ENCODE results near the gene DHX35. TPM values are rescaled to one million over a fixed set of nuclear protein-coding genes. Genes with fewer than 3 reads are reported as not detected.

The DHX35 gene
- total RNA-seq, 1 experiment from 2014 or later = 15.9 TPM

GRCh38 chr20:39041067-39041466, 78.9 kb downstream of the DHX35 start:
- Histone ChIP-seq H3K27me3 (replicated peaks; ENCODE audit: insufficient read depth, low read depth, low read length, poor library complexity) (no peaks in the 10 kb centered on the region), H3K9me3 (ENCODE audit: low read depth, low read length, poor library complexity, severe bottlenecking) (no peaks in the 10 kb centered on the region), H3K4me3 (ENCODE audit: low read depth, low read length, poor library complexity, severe bottlenecking) (no peak overlapping the region), H3K4me1 (ENCODE audit: insufficient read depth, low read length, poor library complexity, severe bottlenecking) (no peaks in the 10 kb centered on the region), H3K27ac (ENCODE audit: low read depth, low read length, poor library complexity, severe bottlenecking) (no peak overlapping the region), H3K36me3 (ENCODE audit: insufficient read depth, low read length, poor library complexity, severe bottlenecking) (peaks cover 32% of the 10 kb centered on the region)
- no TSS peak for BruUV-seq (replicated peaks)
- TF ChIP-seq EZH2 (IDR thresholded peaks at IDR 0.05; ENCODE audit: borderline replicate concordance, low read depth, low read length, poor library complexity, severe bottlenecking) (no peak), CTCF (conservative IDR thresholded peaks at IDR 0.05; ENCODE audit: low read depth, low read length) (no peak)
- intact Hi-C loops (cut with micrococcal nuclease; ENCODE audit: unreplicated experiment) = no loop called here
- ChIA-PET CTCF (no interaction called here), POLR2A (ENCODE audit: low non-redundant PET) (no interaction called here)
- DNase-seq (ENCODE audit: low spot score) = no peak

DNA sequence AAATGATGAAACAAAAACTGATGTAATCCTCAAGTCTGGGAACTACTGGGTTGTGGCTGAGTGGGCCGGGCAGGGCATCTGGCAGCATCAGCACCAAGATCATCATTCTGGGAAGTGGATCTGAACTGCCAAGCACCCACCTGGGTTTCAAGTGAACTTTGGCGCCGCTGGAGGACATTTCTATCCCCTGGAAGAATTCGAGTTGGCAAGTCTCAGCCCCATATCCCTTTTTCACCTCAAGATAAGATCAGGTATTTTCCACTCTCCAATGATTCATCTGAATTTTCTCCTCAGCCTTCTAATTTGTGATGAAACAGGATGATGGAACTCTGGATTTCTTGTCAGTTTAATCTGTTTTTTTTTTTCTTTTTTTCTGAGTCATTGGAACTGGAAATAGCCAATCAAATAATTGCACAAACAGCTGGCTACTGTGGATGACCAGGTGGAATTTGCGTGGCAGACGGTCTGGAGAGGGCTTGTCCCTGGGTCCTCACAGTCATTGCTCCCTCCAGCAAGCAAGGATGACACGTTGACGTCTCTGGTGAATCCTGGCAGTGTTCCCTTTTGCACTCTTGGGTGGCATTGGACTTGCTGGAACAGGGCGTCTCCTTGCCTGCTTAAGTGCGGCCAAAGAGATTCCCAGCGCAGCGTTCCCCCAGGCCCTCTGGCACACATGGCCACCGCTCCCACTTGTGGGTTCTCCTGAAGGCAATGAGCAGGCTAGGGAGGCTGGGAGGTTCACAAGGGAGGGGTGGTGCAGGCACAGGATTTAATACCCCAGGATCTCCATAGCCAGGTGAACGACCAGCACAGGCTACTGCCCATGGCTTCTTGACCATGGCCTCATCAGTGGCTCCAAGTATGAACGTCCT, 80.4 kb downstream of the DHX35 start:
- intact Hi-C loops (cut with micrococcal nuclease; ENCODE audit: unreplicated experiment) = no loop called here
- Histone ChIP-seq H3K27me3 (replicated peaks; ENCODE audit: insufficient read depth, low read depth, low read length, poor library complexity) (no peaks in the 10 kb centered on the region), H3K27ac (ENCODE audit: low read depth, low read length, poor library complexity, severe bottlenecking) (no peak overlapping the region), H3K36me3 (ENCODE audit: insufficient read depth, low read length, poor library complexity, severe bottlenecking) (peaks cover 23% of the 10 kb centered on the region), H3K9me3 (ENCODE audit: low read depth, low read length, poor library complexity, severe bottlenecking) (no peaks in the 10 kb centered on the region), H3K4me3 (ENCODE audit: low read depth, low read length, poor library complexity, severe bottlenecking) (no peak overlapping the region), H3K4me1 (ENCODE audit: insufficient read depth, low read length, poor library complexity, severe bottlenecking) (no peaks in the 10 kb centered on the region)
- TF ChIP-seq EZH2 (IDR thresholded peaks at IDR 0.05; ENCODE audit: borderline replicate concordance, low read depth, low read length, poor library complexity, severe bottlenecking) (no peak), CTCF (conservative IDR thresholded peaks at IDR 0.05; ENCODE audit: low read depth, low read length) (no peak)
- no TSS peak for BruUV-seq (replicated peaks)
- CTCF ChIA-PET = no interaction called here
- POLR2A ChIA-PET (ENCODE audit: low non-redundant PET) = no interaction called here
- no peak for DNase-seq (ENCODE audit: low spot score)

- ChIA-PET CTCF (no interaction called here), POLR2A (ENCODE audit: low non-redundant PET) (no interaction called here)
- intact Hi-C loops (cut with micrococcal nuclease; ENCODE audit: unreplicated experiment) = no loop called here
- no TSS peak for BruUV-seq (replicated peaks)
- Histone ChIP-seq H3K4me1 (ENCODE audit: insufficient read depth, low read length, poor library complexity, severe bottlenecking) (no peaks in the 10 kb centered on the region), H3K9me3 (ENCODE audit: low read depth, low read length, poor library complexity, severe bottlenecking) (no peaks in the 10 kb centered on the region), H3K27ac (ENCODE audit: low read depth, low read length, poor library complexity, severe bottlenecking) (no peak overlapping the region), H3K36me3 (ENCODE audit: insufficient read depth, low read length, poor library complexity, severe bottlenecking) (peaks cover 4% of the 10 kb centered on the region), H3K4me3 (ENCODE audit: low read depth, low read length, poor library complexity, severe bottlenecking) (no peak overlapping the region), H3K27me3 (replicated peaks; ENCODE audit: insufficient read depth, low read depth, low read length, poor library complexity) (no peaks in the 10 kb centered on the region)
- no peak for DNase-seq (ENCODE audit: low spot score)
- TF ChIP-seq EZH2 (IDR thresholded peaks at IDR 0.05; ENCODE audit: borderline replicate concordance, low read depth, low read length, poor library complexity, severe bottlenecking) (no peak), CTCF (conservative IDR thresholded peaks at IDR 0.05; ENCODE audit: low read depth, low read length) (no peak)
These were observed 82.4 kb downstream of the DHX35 start for GRCh38 chr20:39044501-39044900.

Data from A673 (cell line).